Measurements from ENCODE around the gene EPHA2.

The EPHA2 gene

GRCh38 chr1:16142383-16142995 lies 13.4 kb downstream of the EPHA2 start:
- no peak overlapping the region for H3K4me3 ChIP-seq (ENCODE audit: low read depth, low read length)
- DNase-seq (ENCODE audit: low read depth) = no peak
- TF ChIP-seq POLR2A (IDR thresholded peaks at IDR 0.05; ENCODE audit: extremely low read depth, insufficient read length) (no peak), CTCF (IDR thresholded peaks at IDR 0.05; ENCODE audit: low read depth, low read length) (no peak), MYC (IDR thresholded peaks at IDR 0.05; ENCODE audit: low read depth, low read length) (no peak), MAX (IDR thresholded peaks at IDR 0.05; ENCODE audit: low read depth, low read length) (no peak)

- TF ChIP-seq CTCF (IDR thresholded peaks at IDR 0.05; ENCODE audit: low read depth, low read length) (no peak), POLR2A (IDR thresholded peaks at IDR 0.05; ENCODE audit: extremely low read depth, insufficient read length) (no peak), MYC (IDR thresholded peaks at IDR 0.05; ENCODE audit: low read depth, low read length) (no peak), MAX (IDR thresholded peaks at IDR 0.05; ENCODE audit: low read depth, low read length) (no peak)
- no peak overlapping the region for H3K4me3 ChIP-seq (ENCODE audit: low read depth, low read length)
- DNase-seq (ENCODE audit: low read depth) = no peak
Observed at GRCh38 chr1:16141573-16142336, 14.1 kb downstream of the EPHA2 start.

- TF ChIP-seq CTCF (IDR thresholded peaks at IDR 0.05; ENCODE audit: low read depth, low read length) (no peak), MAX (IDR thresholded peaks at IDR 0.05; ENCODE audit: low read depth, low read length) (no peak)
- no peak for DNase-seq (ENCODE audit: low read depth)
- no peak overlapping the region for H3K4me3 ChIP-seq (ENCODE audit: low read depth, low read length)
Observed at GRCh38 chr1:16140068-16140596, 15.7 kb downstream of the EPHA2 start.

- H3K4me3 ChIP-seq (ENCODE audit: low read depth, low read length) = no peak overlapping the region
- TF ChIP-seq MAX (IDR thresholded peaks at IDR 0.05; ENCODE audit: low read depth, low read length) (no peak), MYC (IDR thresholded peaks at IDR 0.05; ENCODE audit: low read depth, low read length) (no peak), CTCF (IDR thresholded peaks at IDR 0.05; ENCODE audit: low read depth, low read length) (no peak), POLR2A (IDR thresholded peaks at IDR 0.05; ENCODE audit: extremely low read depth, insufficient read length) (no peak)
- peak; percentile 39 for DNase-seq (ENCODE audit: low read depth)
Observed at GRCh38 chr1:16139473-16139962, 16.4 kb downstream of the EPHA2 start.

- DNase-seq (ENCODE audit: low read depth) = no peak
- no peak overlapping the region for H3K4me3 ChIP-seq (ENCODE audit: low read depth, low read length)
- TF ChIP-seq POLR2A (IDR thresholded peaks at IDR 0.05; ENCODE audit: extremely low read depth, insufficient read length) (no peak), MAX (IDR thresholded peaks at IDR 0.05; ENCODE audit: low read depth, low read length) (no peak), CTCF (IDR thresholded peaks at IDR 0.05; ENCODE audit: low read depth, low read length) (no peak), MYC (IDR thresholded peaks at IDR 0.05; ENCODE audit: low read depth, low read length) (no peak)
Observed at GRCh38 chr1:16138772-16139221, 17.1 kb downstream of the EPHA2 start.
